IMR-90 (cell line): Measurements from ENCODE around the gene LZTFL1. TPM values are rescaled to one million over a fixed set of nuclear protein-coding genes. Genes with fewer than 3 reads are reported as not detected.

ENCODE experiments used
- ATAC-seq: fragments of 200-7000 bp; cut with Tn5 transposase; 2 replicates; pipeline ENCODE4 v1.9.1; 2020; ENCODE audit warnings: low read depth, mild to moderate bottlenecking, moderate library complexity
- BruUV-seq: library from RNA; stranded (reverse); fragments of 400-500 nt; replicated peaks from 2 replicates; lab custom pipeline; 2021; lab: Mats Ljungman, UMichigan
- CTCF ChIA-PET: fragments of 300-600 bp; formaldehyde crosslinking; extraction: SDS; loops from one replicate; lab custom pipeline; 2021; ENCODE audit warnings: antibody characterized with exemption; lab: Yijun Ruan, JAX
- POLR2A ChIA-PET: fragments of 300-600 bp; sonication (Branson Sonifier 250); formaldehyde crosslinking; loops from one replicate; lab custom pipeline; 2022; ENCODE audit warnings: antibody characterized with exemption; ENCODE audit not compliant: unreplicated experiment; lab: Charles Lee
- DNase-seq: peaks from one replicate; pipeline ENCODE4 v3.0.0; 2013
- H2AFZ ChIP-seq: replicated peaks from 2 replicates; pipeline ENCODE3; 2013; ENCODE audit warnings: low read length, mild to moderate bottlenecking; ENCODE audit not compliant: poor library complexity
- H2AK5ac ChIP-seq: 2 replicates; pipeline ENCODE4 v1.6.1; 2013; ENCODE audit warnings: low read depth, low read length, inconsistent platforms
- H2AK9ac ChIP-seq: replicated peaks from 2 replicates; pipeline ENCODE3; 2013; ENCODE audit warnings: mild to moderate bottlenecking, low read depth, low read length, moderate library complexity; ENCODE audit not compliant: poor library complexity
- H2BK120ac ChIP-seq: 2 replicates; pipeline ENCODE4 v1.6.1; 2013; ENCODE audit warnings: low read depth, low read length, inconsistent platforms
- H2BK15ac ChIP-seq: 3 replicates; pipeline ENCODE4 v1.6.1; 2013; ENCODE audit warnings: low read depth, low read length, inconsistent platforms
- H2BK20ac ChIP-seq: 2 replicates; pipeline ENCODE4 v1.6.1; 2013; ENCODE audit warnings: low read depth, mild to moderate bottlenecking, inconsistent platforms, low read length, moderate library complexity
- H2BK5ac ChIP-seq: 2 replicates; pipeline ENCODE4 v1.6.1; 2013; ENCODE audit warnings: mild to moderate bottlenecking, low read depth, low read length, inconsistent platforms; ENCODE audit not compliant: poor library complexity, severe bottlenecking
- H3K14ac ChIP-seq: replicated peaks from 2 replicates; pipeline ENCODE4 v1.6.1; 2013; ENCODE audit warnings: low read depth, low read length, inconsistent platforms
- H3K18ac ChIP-seq: 2 replicates; pipeline ENCODE4 v1.6.1; 2013; ENCODE audit warnings: low read depth, low read length, control low read depth
- H3K23ac ChIP-seq: 2 replicates; pipeline ENCODE4 v1.6.1; 2013; ENCODE audit warnings: low read depth, low read length, inconsistent platforms
- H3K27ac ChIP-seq: 2 replicates; pipeline ENCODE4 v1.5.1; 2013; ENCODE audit warnings: mild to moderate bottlenecking, control low read depth, low read length; ENCODE audit not compliant: insufficient read depth
- H3K27me3 ChIP-seq: 2 replicates; pipeline ENCODE4 v1.6.1; 2013; ENCODE audit warnings: low read length; ENCODE audit not compliant: control insufficient read depth, insufficient read depth
- H3K36me3 ChIP-seq: 2 replicates; pipeline ENCODE4 v1.6.1; 2013; ENCODE audit warnings: low read length, mixed read lengths; ENCODE audit not compliant: control insufficient read depth, insufficient read depth
- H3K4ac ChIP-seq: 2 replicates; pipeline ENCODE4 v1.6.1; 2013; ENCODE audit warnings: low read depth, low read length, inconsistent platforms
- H3K4me1 ChIP-seq: 2 replicates; pipeline ENCODE4 v1.6.1; 2013; ENCODE audit warnings: low read length, mixed read lengths; ENCODE audit not compliant: control insufficient read depth, insufficient read depth
- H3K4me2 ChIP-seq: 2 replicates; pipeline ENCODE4 v1.6.1; 2013; ENCODE audit warnings: low read depth, mild to moderate bottlenecking, control low read depth, low read length, moderate library complexity
- H3K4me3 ChIP-seq: 2 replicates; pipeline ENCODE4 v1.5.1; 2013; ENCODE audit warnings: low read depth, mild to moderate bottlenecking, control low read depth, low read length, moderate library complexity; ENCODE audit not compliant: insufficient read depth
- H3K56ac ChIP-seq: 2 replicates; pipeline ENCODE4 v1.6.1; 2013; ENCODE audit warnings: low read length, inconsistent platforms; ENCODE audit not compliant: insufficient read depth; ENCODE audit errors: extremely low read depth
- H3K79me1 ChIP-seq, 2 experiments: 2 replicates each; pipeline ENCODE4 v1.6.1; 2013; ENCODE audit warnings: low read length in 2 of 2, inconsistent platforms in 1 of 2, low read depth in 1 of 2
- H3K9ac ChIP-seq: 2 replicates; pipeline ENCODE4 v1.6.1; 2013; ENCODE audit warnings: low read depth, low read length, control low read depth
- H3K9me1 ChIP-seq: 2 replicates; pipeline ENCODE4 v1.6.1; 2013; ENCODE audit warnings: low read length, inconsistent platforms; ENCODE audit not compliant: insufficient read depth
- H3K9me3 ChIP-seq: 2 replicates; pipeline ENCODE4 v1.6.1; 2013; ENCODE audit warnings: low read length; ENCODE audit not compliant: control insufficient read depth, insufficient read depth
- H4K20me1 ChIP-seq: 2 replicates; pipeline ENCODE4 v1.6.1; 2013; ENCODE audit warnings: low read length, inconsistent platforms; ENCODE audit not compliant: insufficient read depth
- H4K5ac ChIP-seq: 2 replicates; pipeline ENCODE4 v1.6.1; 2013; ENCODE audit warnings: mild to moderate bottlenecking, low read depth, low read length, control low read depth
- H4K8ac ChIP-seq, 2 experiments: 2 replicates each; pipeline ENCODE4 v1.6.1; 2013; ENCODE audit warnings: low read depth in 2 of 2, low read length in 2 of 2, control low read depth in 1 of 2, inconsistent platforms in 1 of 2
- H4K91ac ChIP-seq: 2 replicates; pipeline ENCODE4 v1.6.1; 2013; ENCODE audit warnings: low read depth, low read length, inconsistent platforms; ENCODE audit not compliant: insufficient read depth
- BHLHE40 ChIP-seq: fragments of 150-350 bp; IDR thresholded peaks from 2 replicates; pipeline ENCODE4 v1.6.1; 2016; ENCODE audit warnings: mild to moderate bottlenecking, low read depth, low read length
- CEBPB ChIP-seq: IDR thresholded peaks from 2 replicates; pipeline ENCODE4 v1.6.1; 2012; ENCODE audit warnings: low read depth, low read length, improper control_type of control experiment
- CHD1 ChIP-seq: IDR thresholded peaks from 2 replicates; pipeline ENCODE4 v1.6.1; 2012; ENCODE audit warnings: low read depth, low read length, improper control_type of control experiment
- CTCF ChIP-seq: conservative IDR thresholded peaks from 2 replicates; pipeline ENCODE4 v1.5.1; 2012; ENCODE audit warnings: mild to moderate bottlenecking, low read depth, low read length, improper control_type of control experiment
- ELK1 ChIP-seq: fragments of 150-350 bp; IDR thresholded peaks from 2 replicates; pipeline ENCODE4 v1.6.1; 2016; ENCODE audit warnings: low read depth, mild to moderate bottlenecking, low read length, moderate library complexity, borderline replicate concordance
- FOS ChIP-seq: fragments of 150-350 bp; IDR thresholded peaks from 2 replicates; pipeline ENCODE4 v1.6.1; 2016; ENCODE audit warnings: low read depth, low read length
- MAFK ChIP-seq: IDR thresholded peaks from 2 replicates; pipeline ENCODE4 v1.6.1; 2012; ENCODE audit warnings: low read depth, low read length, improper control_type of control experiment
- MAZ ChIP-seq: IDR thresholded peaks from 2 replicates; pipeline ENCODE4 v1.6.1; 2012; ENCODE audit warnings: low read depth, mild to moderate bottlenecking, low read length, improper control_type of control experiment, moderate library complexity, borderline replicate concordance
- MXI1 ChIP-seq: IDR thresholded peaks from 2 replicates; pipeline ENCODE4 v1.6.1; 2012; ENCODE audit warnings: low read depth, mild to moderate bottlenecking, low read length, moderate library complexity, borderline replicate concordance
- NFE2L2 ChIP-seq: fragments of 150-350 bp; IDR thresholded peaks from 2 replicates; pipeline ENCODE4 v1.6.1; 2016; ENCODE audit warnings: low read depth, mild to moderate bottlenecking, low read length
- RAD21 ChIP-seq: IDR thresholded peaks from 2 replicates; pipeline ENCODE4 v1.6.1; 2012; ENCODE audit warnings: low read length, improper control_type of control experiment
- RCOR1 ChIP-seq: IDR thresholded peaks from 2 replicates; pipeline ENCODE4 v1.6.1; 2012; ENCODE audit warnings: mild to moderate bottlenecking, low read length, improper control_type of control experiment; ENCODE audit not compliant: insufficient replicate concordance
- SMC3 ChIP-seq: fragments of 150-350 bp; IDR thresholded peaks from 2 replicates; pipeline ENCODE4 v1.6.1; 2016; ENCODE audit warnings: low read depth, mild to moderate bottlenecking, antibody characterized with exemption, low read length, moderate library complexity
- WGBS, 2 experiments: methylation state at CpG; one replicate each; pipeline versions ENCODE4 v1.1.5 to v1.1.7; 2013; ENCODE audit warnings: missing lambda C conversion rate in 2 of 2; ENCODE audit not compliant: insufficient read length in 1 of 2; ENCODE audit errors: extremely low coverage in 2 of 2; 5-methylcytosine and 5-hydroxymethylcytosine counted together
- dilution Hi-C: fragments of 300-500 bp; cut with HindIII; formaldehyde crosslinking; loops from one replicate; pipeline ENCODE4 v1.14.3; 2018; ENCODE audit warnings: low sequenced_read_pairs; ENCODE audit not compliant: unreplicated experiment
- in situ Hi-C: fragments of 300-500 bp; cut with MboI; formaldehyde crosslinking; loops from 3 replicates; pipeline ENCODE4 v1.14.3; 2019; ENCODE audit warnings: low sequenced_read_pairs, inconsistent platforms, mixed read lengths
- intact Hi-C: fragments of 100-400 bp; cut with micrococcal nuclease; formaldehyde crosslinking; loops from 2 replicates; pipeline ENCODE4 v1.10.0; 2022
- polyA plus RNA-seq, 3 experiments: library from polyadenylated mRNA; depleted of rRNA; stranded (reverse); fragments of >200 nt; gene quantifications; 2 replicates each; pipeline ENCODE4 v1.2.3, GENCODE V29; 2012; ENCODE audit warnings: low replicate concordance in 1 of 3
- total RNA-seq: library from RNA; depleted of rRNA; stranded (reverse); fragments of >200 nt; gene quantifications from 2 replicates; pipeline ENCODE4 v1.2.3, GENCODE V29; 2012

LZTFL1 gene
- total and polyA plus RNA-seq, 2 of the 4 experiments (the other 2 are of a cell fraction), result 10.3 to 10.4 TPM

GRCh38 chr3:45802146-45802545 is 39.8 kb downstream of the LZTFL1 start:
- DNase-seq, result no peak
- no peaks in the 10 kb centered on the region for H3K4me1 ChIP-seq
- H2AFZ ChIP-seq, result no peak overlapping the region
- WGBS, 2 experiments, result 82% methylated on average over 2 of the region's 9 CpGs; no CpG with 5 or more reads in 1 of the 2 experiments
- H3K4me2 ChIP-seq, result no peak overlapping the region
- CTCF ChIA-PET, result no interaction called here
- no peak overlapping the region for H3K14ac ChIP-seq
- H3K9me3 ChIP-seq, result no peaks in the 10 kb centered on the region
- no TSS peak for BruUV-seq
- intact Hi-C loops (no loop called here), in situ Hi-C loops (no loop called here), dilution Hi-C loops (no loop called here)
- H3K4me3 ChIP-seq, result no peak overlapping the region
- TF ChIP-seq SMC3, result no peak
- TF ChIP-seq MXI1, result no peak
- no peak for TF ChIP-seq CTCF
- TF ChIP-seq RCOR1, result no peak
- TF ChIP-seq CHD1, result no peak
- no peak for TF ChIP-seq BHLHE40
- TF ChIP-seq FOS, result no peak
- no peak for TF ChIP-seq RAD21
- TF ChIP-seq ELK1, result no peak
- TF ChIP-seq MAZ, result no peak
- TF ChIP-seq CEBPB, result no peak
- no peak for TF ChIP-seq NFE2L2
- TF ChIP-seq MAFK, result no peak
- H3K9ac ChIP-seq, result no peak overlapping the region
- H4K20me1 ChIP-seq, result no peaks in the 10 kb centered on the region; the same call in 1 of the 2 replicates
- H3K79me1 ChIP-seq, result no peaks in the 10 kb centered on the region
- peaks cover 45% of the 10 kb centered on the region for H3K27me3 ChIP-seq
- no peak overlapping the region for H2AK5ac ChIP-seq
- no peak overlapping the region for H2BK120ac ChIP-seq
- H4K8ac ChIP-seq, result no peak overlapping the region
- H4K5ac ChIP-seq, result no peak overlapping the region
- no peak overlapping the region for H4K91ac ChIP-seq
- H3K27ac ChIP-seq, result no peak overlapping the region
- ATAC-seq, result no peak
- no peak overlapping the region for H2BK15ac ChIP-seq
- no peak overlapping the region for H2AK9ac ChIP-seq
- no peak overlapping the region for H3K56ac ChIP-seq
- H2BK5ac ChIP-seq, result no peak overlapping the region
- POLR2A ChIA-PET, result no interaction called here
- H3K36me3 ChIP-seq, result no peaks in the 10 kb centered on the region
- no peak overlapping the region for H3K18ac ChIP-seq
- H2BK20ac ChIP-seq, result no peak overlapping the region
- no peak overlapping the region for H3K4ac ChIP-seq
- no peak overlapping the region for H3K23ac ChIP-seq
- no peaks in the 10 kb centered on the region for H3K9me1 ChIP-seq
